Colonic mucosa (tissue), 4 donors: Measurements from ENCODE around the gene DEGS1. TPM values are rescaled to one million over a fixed set of nuclear protein-coding genes. Genes with fewer than 3 reads are reported as not detected.

Experiments
- DNase-seq: peaks from one replicate; pipeline ENCODE4 v3.0.0-alpha.2; 2020
- H3K27ac ChIP-seq: fragments of 200-600 bp; one replicate; pipeline ENCODE4 v1.8.0; 2021
- H3K27me3 ChIP-seq: fragments of 200-600 bp; one replicate; pipeline ENCODE4 v1.8.0; 2021
- H3K36me3 ChIP-seq: fragments of 200-600 bp; one replicate; pipeline ENCODE4 v1.8.0; 2021
- H3K4me1 ChIP-seq: fragments of 200-600 bp; one replicate; pipeline ENCODE4 v1.8.0; 2021; ENCODE audit warnings: mild to moderate bottlenecking
- H3K4me3 ChIP-seq: fragments of 200-600 bp; one replicate; pipeline ENCODE4 v1.8.0; 2021
- H3K9ac ChIP-seq, 2 donors: one replicate each; pipeline ENCODE4 v1.7.0; 2013; ENCODE audit warnings: control low read depth in 2 of 2, low read depth in 2 of 2, low read length in 2 of 2
- H3K9me3 ChIP-seq: fragments of 200-600 bp; one replicate; pipeline ENCODE4 v1.8.0; 2021
- intact Hi-C: fragments of 100-400 bp; cut with DNase I; formaldehyde crosslinking; loops from one replicate; pipeline ENCODE4 v1.14.1; 2022
- total RNA-seq, 2 donors: library from RNA; stranded (reverse); fragmentation: NEBNext Ultra II Directional in 1 of 2; extraction: Animal tissue kit (Norgen Biotek cat#: 25700) in 1 of 2; gene quantifications; one replicate each; pipeline ENCODE4 v1.2.1, GENCODE V29; 2021
- TF ChIP-seq, protein P1 (sequence below): fragments of 200-600 bp; IDR thresholded peaks from one replicate; pipeline ENCODE4 v1.8.0; 2022; ENCODE audit warnings: antibody characterized with exemption, mild to moderate bottlenecking
- donor health status: healthy.
- donor health status: DM: no; HTN: no; CAD: no.
- donor health status: DM: no; HTN: no; CAD: no.

Gene DEGS1
- total RNA-seq, 2 donors from 2014 or later = 13.3 to 36.8 TPM

DNA sequence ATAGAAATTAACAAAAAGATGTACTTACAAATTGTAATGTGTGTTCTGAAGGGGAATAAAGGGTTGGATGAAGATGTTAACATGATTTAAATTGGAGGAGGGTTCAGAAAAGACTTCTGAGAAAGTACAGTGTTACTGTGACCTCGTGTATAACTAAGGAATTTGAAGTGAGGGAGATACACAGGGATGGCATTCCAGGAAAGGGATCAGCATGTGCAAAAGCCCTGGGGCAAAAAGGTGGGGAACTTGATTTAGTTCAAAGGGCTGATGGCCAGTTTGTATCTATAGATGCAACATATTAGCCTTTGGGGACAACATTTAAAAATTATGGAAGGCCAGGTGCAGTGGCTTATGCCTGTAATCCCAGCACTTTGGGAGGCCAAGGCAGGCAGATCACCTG lies 33.3 kb upstream of the DEGS1 start:
- Histone ChIP-seq H3K9ac (no peak overlapping the region), H3K27ac (no peak overlapping the region), H3K9me3 (no peaks in the 10 kb centered on the region), H3K27me3 (no peaks in the 10 kb centered on the region), H3K4me1 (no peaks in the 10 kb centered on the region), H3K4me3 (no peak overlapping the region), H3K36me3 (peaks cover 10% of the 10 kb centered on the region)
- intact Hi-C loops = no loop called here
- TF ChIP-seq, protein P1, sequence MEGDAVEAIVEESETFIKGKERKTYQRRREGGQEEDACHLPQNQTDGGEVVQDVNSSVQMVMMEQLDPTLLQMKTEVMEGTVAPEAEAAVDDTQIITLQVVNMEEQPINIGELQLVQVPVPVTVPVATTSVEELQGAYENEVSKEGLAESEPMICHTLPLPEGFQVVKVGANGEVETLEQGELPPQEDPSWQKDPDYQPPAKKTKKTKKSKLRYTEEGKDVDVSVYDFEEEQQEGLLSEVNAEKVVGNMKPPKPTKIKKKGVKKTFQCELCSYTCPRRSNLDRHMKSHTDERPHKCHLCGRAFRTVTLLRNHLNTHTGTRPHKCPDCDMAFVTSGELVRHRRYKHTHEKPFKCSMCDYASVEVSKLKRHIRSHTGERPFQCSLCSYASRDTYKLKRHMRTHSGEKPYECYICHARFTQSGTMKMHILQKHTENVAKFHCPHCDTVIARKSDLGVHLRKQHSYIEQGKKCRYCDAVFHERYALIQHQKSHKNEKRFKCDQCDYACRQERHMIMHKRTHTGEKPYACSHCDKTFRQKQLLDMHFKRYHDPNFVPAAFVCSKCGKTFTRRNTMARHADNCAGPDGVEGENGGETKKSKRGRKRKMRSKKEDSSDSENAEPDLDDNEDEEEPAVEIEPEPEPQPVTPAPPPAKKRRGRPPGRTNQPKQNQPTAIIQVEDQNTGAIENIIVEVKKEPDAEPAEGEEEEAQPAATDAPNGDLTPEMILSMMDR = no peak
- no peak for DNase-seq

- H3K27ac ChIP-seq = no peak overlapping the region
- DNase-seq = no peak
- no peaks in the 10 kb centered on the region for H3K27me3 ChIP-seq
- H3K9me3 ChIP-seq = no peaks in the 10 kb centered on the region
- H3K9ac ChIP-seq = no peak overlapping the region
- no peaks in the 10 kb centered on the region for H3K4me1 ChIP-seq
- H3K4me3 ChIP-seq = no peak overlapping the region
- TF ChIP-seq, protein P1 = no peak
- intact Hi-C loops = no loop called here
- H3K36me3 ChIP-seq = peaks cover 10% of the 10 kb centered on the region
Observed at GRCh38 chr1:224151117-224151516, 31.9 kb upstream of the DEGS1 start.

DNA sequence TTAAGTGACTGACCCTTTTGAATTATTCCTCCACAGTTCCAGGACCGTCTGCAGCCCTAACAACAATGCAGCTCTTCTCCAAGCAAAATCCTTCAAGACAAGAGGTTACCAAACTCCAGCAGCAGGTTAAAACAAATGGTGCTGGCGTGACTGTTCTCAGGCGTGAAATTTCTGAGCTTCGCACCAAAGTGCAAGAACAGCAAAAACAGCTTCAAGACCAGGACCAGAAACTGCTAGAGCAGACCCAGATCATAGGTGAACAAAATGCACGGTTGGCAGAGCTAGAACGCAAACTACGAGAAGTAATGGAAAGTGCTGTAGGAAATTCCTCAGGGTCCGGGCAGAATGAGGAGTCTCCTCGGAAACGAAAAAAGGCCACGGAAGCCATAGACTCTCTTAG lies 25.7 kb upstream of the DEGS1 start:
- Histone ChIP-seq H3K4me3 (no peak overlapping the region), H3K27ac (no peak overlapping the region), H3K4me1 (no peaks in the 10 kb centered on the region)

GRCh38 chr1:224159541-224159940 lies 23.5 kb upstream of the DEGS1 start:
- no peak overlapping the region for H3K27ac ChIP-seq
- intact Hi-C loops = no loop called here
- H3K4me3 ChIP-seq = no peak overlapping the region
- no peaks in the 10 kb centered on the region for H3K9me3 ChIP-seq
- TF ChIP-seq, protein P1 = no peak
- no peak overlapping the region for H3K9ac ChIP-seq
- no peaks in the 10 kb centered on the region for H3K27me3 ChIP-seq
- no peaks in the 10 kb centered on the region for H3K4me1 ChIP-seq
- H3K36me3 ChIP-seq = no peaks in the 10 kb centered on the region
- DNase-seq = no peak

More for the DNA sequence above, 25.7 kb upstream of the DEGS1 start:
- Histone ChIP-seq H3K36me3 (peaks cover 10% of the 10 kb centered on the region), H3K27me3 (no peaks in the 10 kb centered on the region), H3K9ac (no peak overlapping the region), H3K9me3 (no peaks in the 10 kb centered on the region)
- TF ChIP-seq, protein P1 = no peak
- DNase-seq = no peak
- intact Hi-C loops = no loop called here

GRCh38 chr1:224160171-224160682 lies 22.8 kb upstream of the DEGS1 start:
- Histone ChIP-seq H3K9me3 (no peaks in the 10 kb centered on the region), H3K27me3 (no peaks in the 10 kb centered on the region), H3K27ac (no peak overlapping the region), H3K9ac (no peak overlapping the region), H3K4me3 (no peak overlapping the region), H3K36me3 (no peaks in the 10 kb centered on the region), H3K4me1 (no peaks in the 10 kb centered on the region)
- intact Hi-C loops = no loop called here
- TF ChIP-seq, protein P1 = no peak
- DNase-seq = no peak
